HG03558 (cell line): ENCODE data around the gene ZNF746.

Source experiments
- ATAC-seq: cut with Tn5 transposase; IDR thresholded peaks from one replicate; pipeline ENCODE4 v1.9.1; 2021; ENCODE audit warnings: moderate number of reproducible peaks; ENCODE audit not compliant: unreplicated experiment; ENCODE audit errors: extremely low read depth

The ZNF746 gene

DNA sequence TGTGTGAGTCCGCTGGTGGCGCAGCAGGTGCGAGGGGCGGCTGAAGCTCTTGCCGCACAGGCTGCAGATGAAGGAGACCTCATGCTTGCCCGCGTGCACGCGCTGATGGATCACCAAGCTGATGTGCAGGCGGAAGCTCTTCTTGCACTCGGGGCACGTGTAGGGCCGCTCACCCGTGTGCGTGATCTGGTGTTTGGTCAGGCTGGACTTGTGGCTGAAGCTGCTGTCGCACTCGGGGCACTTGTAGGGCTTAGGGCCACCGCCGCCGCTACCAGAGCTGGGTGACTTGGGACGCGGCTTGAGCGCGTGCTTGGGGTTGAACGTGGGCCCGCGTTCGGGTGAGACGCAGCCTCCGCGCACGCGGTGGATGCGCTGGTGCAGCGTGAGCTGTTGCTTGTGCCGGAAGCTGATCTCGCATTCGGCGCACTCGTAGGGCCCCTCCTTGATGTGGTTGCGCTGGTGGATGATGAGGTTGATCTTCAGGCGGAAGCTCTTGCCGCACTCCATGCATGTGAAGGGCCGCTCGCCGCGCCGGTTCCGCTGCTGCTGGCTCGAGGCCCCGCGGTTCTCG lies 65.4 kb downstream of the ZNF746 start:
- no peak for ATAC-seq

GRCh38 chr7:149431486-149432120 lies 66.0 kb downstream of the ZNF746 start:
- no peak for ATAC-seq

DNA sequence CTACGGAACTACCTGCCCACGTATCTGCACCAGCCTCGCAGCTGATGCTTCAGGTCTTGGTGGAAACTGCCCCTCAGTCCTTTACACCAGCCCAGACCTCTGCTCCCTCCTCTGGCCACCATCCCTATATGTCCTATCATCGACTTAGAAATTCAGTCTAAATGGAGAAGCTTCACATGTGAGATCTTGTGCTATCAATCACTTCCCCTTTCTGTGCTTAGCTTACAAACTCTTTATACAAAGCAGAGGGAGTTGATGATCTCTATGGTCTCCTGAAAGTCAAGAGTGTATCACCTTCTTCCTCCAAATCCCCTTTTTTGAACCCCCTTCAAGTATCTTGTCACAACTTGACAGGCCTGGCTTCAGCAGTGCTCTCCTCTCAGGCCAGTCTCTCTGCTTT lies 67.4 kb downstream of the ZNF746 start:
- no peak for ATAC-seq

DNA sequence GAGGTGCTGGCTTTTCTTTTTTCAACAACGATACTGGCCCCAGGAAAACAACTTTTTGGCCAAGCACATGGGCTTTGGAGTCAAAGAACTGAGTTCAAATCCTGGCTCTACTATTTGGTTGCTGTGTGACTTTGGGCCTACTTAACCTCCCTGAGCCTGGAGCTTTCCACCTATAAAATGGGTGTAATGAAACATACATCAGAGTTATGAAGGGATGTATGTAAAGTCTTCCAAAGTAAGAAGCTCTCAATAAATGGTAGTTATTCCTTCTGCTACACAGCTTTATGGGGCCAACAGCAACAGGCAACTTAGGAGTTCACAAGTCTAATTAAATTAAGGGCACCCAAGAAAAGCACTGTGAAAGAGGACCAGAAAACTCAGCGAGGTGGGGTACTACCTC lies 69.7 kb downstream of the ZNF746 start:
- ATAC-seq: no peak

GRCh38 chr7:149427096-149427680 lies 70.4 kb downstream of the ZNF746 start:
- no peak for ATAC-seq

DNA sequence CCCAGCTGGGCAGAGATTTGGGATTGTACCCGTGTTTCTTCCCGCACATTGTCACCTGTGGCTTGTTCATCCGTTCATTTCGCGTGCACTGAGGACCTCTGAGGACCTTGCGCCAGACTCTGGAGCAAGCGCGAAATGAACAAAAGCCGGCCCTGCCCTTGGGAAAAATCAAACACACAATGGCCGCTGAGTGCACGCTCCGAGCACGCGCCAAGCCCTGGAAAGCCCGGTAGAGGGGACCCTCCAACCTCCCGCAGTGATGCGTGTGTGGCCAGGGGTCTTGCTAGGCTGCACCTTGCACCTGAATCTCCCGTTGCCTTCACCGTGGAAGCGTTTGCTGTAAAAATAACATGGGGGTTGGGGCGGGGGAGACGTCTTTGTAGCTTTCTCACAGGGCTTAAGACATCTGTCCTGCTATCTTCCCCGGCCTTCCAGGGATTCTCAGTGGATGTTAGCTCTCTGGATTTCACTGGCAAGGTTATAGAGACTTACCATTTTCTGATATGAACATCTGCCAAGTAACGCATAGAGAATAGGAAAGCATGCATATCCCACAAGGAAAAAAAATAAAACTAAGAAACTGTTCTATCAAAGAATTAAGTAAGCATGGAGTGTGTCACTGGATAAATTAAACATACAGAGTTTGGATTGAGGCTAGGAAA lies 74.0 kb downstream of the ZNF746 start:
- ATAC-seq: no peak

- peak; percentile 8 for ATAC-seq
Measured at GRCh38 chr7:149422914-149423301, 74.7 kb downstream of the ZNF746 start.
